Mucosa of descending colon (tissue), 3 donors: ENCODE measurements around the gene CLEC11A. TPM values are rescaled to one million over a fixed set of nuclear protein-coding genes. Genes with fewer than 3 reads are reported as not detected.
"Not testable (repeated sequence)": the region's sequence is repeated elsewhere in the genome, so short reads cannot be mapped to it uniquely, and the experiment has no call there.

Experiments
- ATAC-seq: fragments of 200-7000 bp; cut with Tn5 transposase; one replicate; pipeline ENCODE4 v1.9.1; 2020; ENCODE audit warnings: mild to moderate bottlenecking, moderate library complexity
- DNase-seq, 3 donors: peaks; one replicate each; pipeline ENCODE4 v3.0.0-alpha.2; 2020
- H3K36me3 ChIP-seq: fragments of 200-600 bp; one replicate; pipeline ENCODE4 v1.8.0; 2021; ENCODE audit warnings: low read depth, mild to moderate bottlenecking
- H3K4me1 ChIP-seq: fragments of 200-600 bp; one replicate; pipeline ENCODE4 v1.8.0; 2021; ENCODE audit warnings: low read depth, mild to moderate bottlenecking
- H3K4me3 ChIP-seq: fragments of 200-600 bp; one replicate; pipeline ENCODE4 v1.8.0; 2021; ENCODE audit warnings: mild to moderate bottlenecking
- H3K9me3 ChIP-seq: fragments of 200-600 bp; one replicate; pipeline ENCODE4 v1.8.0; 2021; ENCODE audit warnings: mild to moderate bottlenecking
- CTCF ChIP-seq: fragments of 200-600 bp; IDR thresholded peaks from one replicate; pipeline ENCODE4 v1.8.0; 2022; ENCODE audit warnings: antibody characterized with exemption, mild to moderate bottlenecking
- intact Hi-C, 2 donors: fragments of 100-400 bp; cut with DNase I in 1 of 2; cut with micrococcal nuclease in 1 of 2; formaldehyde crosslinking; loops; one replicate each; pipeline versions ENCODE4 v1.11.0 to v1.11.1; 2022; cut with DNase I, micrococcal nuclease
- total RNA-seq, 3 donors: library from RNA; stranded (reverse); fragmentation: NEBNext Ultra II Directional in 2 of 3; extraction: Animal tissue kit (Norgen Biotek cat#: 25700) in 2 of 3; gene quantifications; one replicate each; pipeline versions ENCODE4 v1.2.1 to v1.2.4, GENCODE V29; 2021 to 2023
- donor health status: DM: no; HTN: no; CAD: no; lungs with moderate emphysema.
- donor health status: DM: no; HTN: no; CAD: no.
- donor health status: DM: no; HTN: yes; CAD: no.

The CLEC11A gene
- total RNA-seq, 3 donors from 2014 or later: 1.4 to 7.2 (median 4.9) TPM

- intact Hi-C loops: no loop called here
- no peak for ATAC-seq
- H3K4me1 ChIP-seq: no peaks in the 10 kb centered on the region
- H3K4me3 ChIP-seq: no peak overlapping the region
- no peaks in the 10 kb centered on the region for H3K9me3 ChIP-seq
- H3K36me3 ChIP-seq: no peaks in the 10 kb centered on the region
- TF ChIP-seq CTCF: no peak
- DNase-seq: no peak
Measured at GRCh38 chr19:50739914-50740426, 16.8 kb downstream of the CLEC11A start.

- H3K4me1 ChIP-seq: no peaks in the 10 kb centered on the region
- no peak for DNase-seq
- TF ChIP-seq CTCF: no peak
- no peaks in the 10 kb centered on the region for H3K9me3 ChIP-seq
- no peaks in the 10 kb centered on the region for H3K36me3 ChIP-seq
- no peak for ATAC-seq
- H3K4me3 ChIP-seq: no peak overlapping the region
- intact Hi-C loops: no loop called here
Measured at GRCh38 chr19:50741179-50741933, 18.2 kb downstream of the CLEC11A start.

GRCh38 chr19:50743537-50743936 is 20.4 kb downstream of the CLEC11A start:
- Histone ChIP-seq H3K36me3 (no peaks in the 10 kb centered on the region), H3K9me3 (no peaks in the 10 kb centered on the region), H3K4me3 (no peak overlapping the region), H3K4me1 (no peaks in the 10 kb centered on the region)
- intact Hi-C loops: no loop called here
- DNase-seq (no peak), ATAC-seq (no peak)
- no peak for TF ChIP-seq CTCF

GRCh38 chr19:50745221-50745620 is 22.1 kb downstream of the CLEC11A start:
- H3K4me1 ChIP-seq: no peaks in the 10 kb centered on the region
- intact Hi-C loops: no loop called here
- no peak for DNase-seq
- no peaks in the 10 kb centered on the region for H3K9me3 ChIP-seq
- no peak overlapping the region for H3K4me3 ChIP-seq
- no peaks in the 10 kb centered on the region for H3K36me3 ChIP-seq
- TF ChIP-seq CTCF: no peak
- no peak for ATAC-seq

GRCh38 chr19:50747141-50747540 is 24.0 kb downstream of the CLEC11A start:
- H3K4me1 ChIP-seq, intact Hi-C loops, H3K4me3 ChIP-seq, H3K9me3 ChIP-seq, DNase-seq, ATAC-seq, H3K36me3 ChIP-seq: not testable (repeated sequence)

- DNase-seq: no peak
- TF ChIP-seq CTCF: no peak
- no peaks in the 10 kb centered on the region for H3K9me3 ChIP-seq
- no peak overlapping the region for H3K4me3 ChIP-seq
- no peaks in the 10 kb centered on the region for H3K36me3 ChIP-seq
- no peak for ATAC-seq
- no peaks in the 10 kb centered on the region for H3K4me1 ChIP-seq
- intact Hi-C loops: no loop called here
Measured at GRCh38 chr19:50749490-50749889, 26.3 kb downstream of the CLEC11A start.
